Measurements from ENCODE around the gene TLR5. TPM values are rescaled to one million over a fixed set of nuclear protein-coding genes. Genes with fewer than 3 reads are reported as not detected.

TLR5 gene
- total RNA-seq, 2 experiments from 2014 or later = 0.21 to 0.56 TPM

- CTCF ChIA-PET = interaction anchor here (0.6 to 1.8 kb wide), 4 partner anchors 12 to 412 kb away, joined by 3 to 6 read pairs (median 3); no protein-coding TSS in a partner anchor
- DNase-seq (no peak), ATAC-seq (no peak)
- intact Hi-C loops (cut with DNase I, micrococcal nuclease) = no loop called here
- POLR2A ChIA-PET = no interaction called here
- Mint-ChIP-seq H3K4me1 (peaks cover 9% of the 10 kb centered on the region), H3K27ac (no peak overlapping the region), H3K4me3 (no peak overlapping the region), H3K36me3 (ENCODE audit: low read depth) (peaks cover 4% of the 10 kb centered on the region), H3K27me3 (peaks cover 7% of the 10 kb centered on the region), H3K9me3 (ENCODE audit: low read depth) (peaks cover 2% of the 10 kb centered on the region)
Observed at GRCh38 chr1:223135176-223135942, 7.7 kb downstream of the TLR5 start.

- H3K9me3 Mint-ChIP-seq (ENCODE audit: low read depth) = no peaks in the 10 kb centered on the region
- H3K4me3 Mint-ChIP-seq = peak overlapping the region; percentile 33
- H3K27me3 Mint-ChIP-seq = peaks cover 9% of the 10 kb centered on the region
- intact Hi-C loops (cut with DNase I, micrococcal nuclease) = loop anchor here (1.0 to 5.0 kb wide), 6 partner anchors 9 to 550 kb away; partner anchors contain the start of genes SUSD4 (in 2 of the 2) and TLR5 (in 1 of the 2)
- H3K4me1 Mint-ChIP-seq = peaks cover 15% of the 10 kb centered on the region
- ChIA-PET POLR2A (interaction anchor here (0.6 to 0.8 kb wide), 3 partner anchors 225 to 423 kb away, joined by 3 to 4 read pairs (median 3); no protein-coding TSS in a partner anchor), CTCF (interaction anchor here (0.6 to 3.7 kb wide), 52 partner anchors 10 to 1256 kb away, joined by 3 to 72 read pairs (median 4); partner anchors contain the start of genes SUSD4 and TLR5)
- H3K36me3 Mint-ChIP-seq (ENCODE audit: low read depth) = peaks cover 4% of the 10 kb centered on the region
- H3K27ac Mint-ChIP-seq = no peak overlapping the region
- ATAC-seq (peak; percentile 88), DNase-seq (peak; percentile 89)
Observed at GRCh38 chr1:223133824-223134435, 9.1 kb downstream of the TLR5 start.

GRCh38 chr1:223133306-223133823, 9.7 kb downstream of the TLR5 start:
- ChIA-PET CTCF (interaction anchor here (0.6 to 3.7 kb wide), 53 partner anchors 10 to 1256 kb away, joined by 3 to 72 read pairs (median 4); partner anchors contain the start of genes SUSD4 and TLR5), POLR2A (interaction anchor here (0.6 to 0.8 kb wide), 3 partner anchors 225 to 422 kb away, joined by 3 to 4 read pairs (median 3); no protein-coding TSS in a partner anchor)
- Mint-ChIP-seq H3K27me3 (peaks cover 9% of the 10 kb centered on the region), H3K9me3 (ENCODE audit: low read depth) (no peaks in the 10 kb centered on the region), H3K36me3 (ENCODE audit: low read depth) (peaks cover 2% of the 10 kb centered on the region), H3K27ac (no peak overlapping the region), H3K4me3 (peak overlapping the region; percentile 33), H3K4me1 (peaks cover 14% of the 10 kb centered on the region)
- intact Hi-C loops (cut with DNase I, micrococcal nuclease) = loop anchor here (1.0 to 5.0 kb wide), 6 partner anchors 10 to 551 kb away; partner anchors contain the start of genes SUSD4 (in 2 of the 2) and TLR5 (in 1 of the 2)
- DNase-seq = no peak
- peak; percentile 27 for ATAC-seq

- CTCF ChIA-PET = interaction anchor here (0.6 to 2.1 kb wide), 18 partner anchors 9 to 684 kb away, joined by 3 to 11 read pairs (median 4); partner anchors contain the start of genes SUSD4 and TLR5
- peak overlapping the region; percentile 22 for H3K4me3 Mint-ChIP-seq
- peak; percentile 68 for ATAC-seq
Observed at GRCh38 chr1:223129229-223129901, 13.7 kb downstream of the TLR5 start.

GRCh38 chr1:223126741-223127140, 16.3 kb downstream of the TLR5 start:
- Mint-ChIP-seq H3K4me3 (no peak overlapping the region), H3K27me3 (peaks cover 4% of the 10 kb centered on the region), H3K27ac (no peak overlapping the region), H3K9me3 (ENCODE audit: low read depth) (no peaks in the 10 kb centered on the region), H3K4me1 (peaks cover 12% of the 10 kb centered on the region), H3K36me3 (ENCODE audit: low read depth) (no peaks in the 10 kb centered on the region)
- ChIA-PET POLR2A (no interaction called here), CTCF (interaction anchor here (0.7 to 1.2 kb wide), 4 partner anchors 31 to 501 kb away, joined by 3 to 4 read pairs (median 3); no protein-coding TSS in a partner anchor)
- no peak for DNase-seq
- ATAC-seq = no peak
- intact Hi-C loops (cut with DNase I, micrococcal nuclease) = no loop called here

More at GRCh38 chr1:223129229-223129901, 13.7 kb downstream of the TLR5 start:
- intact Hi-C loops (cut with DNase I, micrococcal nuclease) = no loop called here
- Mint-ChIP-seq H3K9me3 (ENCODE audit: low read depth) (no peaks in the 10 kb centered on the region), H3K27me3 (peaks cover 2% of the 10 kb centered on the region), H3K27ac (no peak overlapping the region), H3K4me1 (peaks cover 11% of the 10 kb centered on the region), H3K36me3 (ENCODE audit: low read depth) (no peaks in the 10 kb centered on the region)
- peak; percentile 81 for DNase-seq
- POLR2A ChIA-PET = no interaction called here

- H3K27ac Mint-ChIP-seq = no peak overlapping the region
- CTCF ChIA-PET = interaction anchor here (0.6 to 5.6 kb wide), 3 partner anchors 7 to 554 kb away, joined by 4 to 72 read pairs (median 32); no protein-coding TSS in a partner anchor
- POLR2A ChIA-PET = no interaction called here
- H3K36me3 Mint-ChIP-seq (ENCODE audit: low read depth) = no peaks in the 10 kb centered on the region
- intact Hi-C loops (cut with DNase I, micrococcal nuclease) = no loop called here
- no peak overlapping the region for H3K4me3 Mint-ChIP-seq
- H3K27me3 Mint-ChIP-seq = peaks cover 4% of the 10 kb centered on the region
- no peaks in the 10 kb centered on the region for H3K9me3 Mint-ChIP-seq (ENCODE audit: low read depth)
- no peak for ATAC-seq
- H3K4me1 Mint-ChIP-seq = peaks cover 12% of the 10 kb centered on the region
- DNase-seq = peak; percentile 21
Observed at GRCh38 chr1:223125766-223126165, 17.3 kb downstream of the TLR5 start.

- Mint-ChIP-seq H3K4me1 (peaks cover 6% of the 10 kb centered on the region), H3K9me3 (ENCODE audit: low read depth) (no peaks in the 10 kb centered on the region), H3K36me3 (ENCODE audit: low read depth) (no peaks in the 10 kb centered on the region), H3K27me3 (peaks cover 2% of the 10 kb centered on the region), H3K4me3 (peak overlapping the region; percentile 43), H3K27ac (no peak overlapping the region)
- ChIA-PET POLR2A (no interaction called here), CTCF (interaction anchor here (0.6 to 5.6 kb wide), 30 partner anchors 9 to 433 kb away, joined by 3 to 72 read pairs (median 4); partner anchors contain the start of gene TLR5)
- DNase-seq (no peak), ATAC-seq (no peak)
- intact Hi-C loops (cut with DNase I, micrococcal nuclease) = loop anchor here (1.0 to 5.0 kb wide), 4 partner anchors 331 to 658 kb away; partner anchors contain the start of gene FAM177B (in 1 of the 2)
Observed at GRCh38 chr1:223123011-223123610, 19.9 kb downstream of the TLR5 start.

- ATAC-seq (no peak), DNase-seq (no peak)
- Mint-ChIP-seq H3K4me3 (no peak overlapping the region), H3K9me3 (ENCODE audit: low read depth) (no peaks in the 10 kb centered on the region), H3K36me3 (ENCODE audit: low read depth) (no peaks in the 10 kb centered on the region), H3K4me1 (peaks cover 3% of the 10 kb centered on the region), H3K27ac (no peak overlapping the region), H3K27me3 (peaks cover 1% of the 10 kb centered on the region)
- ChIA-PET CTCF (interaction anchor here (1.0 to 1.2 kb wide), 2 partner anchors 10 to 19 kb away, joined by 3 read pairs; no protein-coding TSS in a partner anchor), POLR2A (no interaction called here)
- intact Hi-C loops (cut with DNase I, micrococcal nuclease) = no loop called here
Observed at GRCh38 chr1:223118418-223118817, 24.6 kb downstream of the TLR5 start.

GRCh38 chr1:223116950-223117349, 26.1 kb downstream of the TLR5 start:
- Mint-ChIP-seq H3K4me3 (no peak overlapping the region), H3K36me3 (ENCODE audit: low read depth) (no peaks in the 10 kb centered on the region), H3K27ac (no peak overlapping the region), H3K4me1 (no peaks in the 10 kb centered on the region), H3K9me3 (ENCODE audit: low read depth) (no peaks in the 10 kb centered on the region), H3K27me3 (no peaks in the 10 kb centered on the region)
- intact Hi-C loops (cut with DNase I, micrococcal nuclease) = no loop called here
- CTCF ChIA-PET = no interaction called here
- POLR2A ChIA-PET = no interaction called here
- DNase-seq (no peak), ATAC-seq (no peak)

GRCh38 chr1:223114871-223115270, 28.2 kb downstream of the TLR5 start:
- ATAC-seq (no peak), DNase-seq (no peak)
- ChIA-PET CTCF (interaction anchor here (1.6 to 1.7 kb wide), 2 partner anchors 9 to 25 kb away, joined by 5 to 11 read pairs; no protein-coding TSS in a partner anchor), POLR2A (no interaction called here)
- Mint-ChIP-seq H3K27ac (no peak overlapping the region), H3K4me3 (no peak overlapping the region), H3K36me3 (ENCODE audit: low read depth) (no peaks in the 10 kb centered on the region), H3K4me1 (peaks cover 11% of the 10 kb centered on the region), H3K9me3 (ENCODE audit: low read depth) (no peaks in the 10 kb centered on the region), H3K27me3 (no peaks in the 10 kb centered on the region)
- intact Hi-C loops (cut with DNase I, micrococcal nuclease) = no loop called here

Measured in activated CD4-positive, alpha-beta T cell treated with anti-CD3 and anti-CD28 coated beads for 36 hours (primary cell).